HL-60/S4 (cell line): ENCODE measurements around the gene GALNT2.

Source experiments
- in situ Hi-C: fragments of 300-500 bp; cut with MboI; formaldehyde crosslinking; loops from 2 replicates; pipeline ENCODE4 v1.14.3; 2022; ENCODE audit warnings: low sequenced_read_pairs

The GALNT2 gene

GRCh38 chr1:230323686-230324085 lies 256.6 kb downstream of the GALNT2 start:
- in situ Hi-C loops = loop anchor here (25.0 kb wide), 3 partner anchors 661 to 1061 kb away; partner anchors contain the start of gene RAB4A

- in situ Hi-C loops = no loop called here
Observed at GRCh38 chr1:230326971-230327891, 260.2 kb downstream of the GALNT2 start.

- in situ Hi-C loops = no loop called here
Observed at GRCh38 chr1:230327892-230328284, 260.9 kb downstream of the GALNT2 start.

GRCh38 chr1:230328342-230329015 lies 261.4 kb downstream of the GALNT2 start:
- in situ Hi-C loops = no loop called here

GRCh38 chr1:230330157-230330556 lies 263.1 kb downstream of the GALNT2 start:
- in situ Hi-C loops = no loop called here
